Measurements from ENCODE around the gene OBSL1.

DNA sequence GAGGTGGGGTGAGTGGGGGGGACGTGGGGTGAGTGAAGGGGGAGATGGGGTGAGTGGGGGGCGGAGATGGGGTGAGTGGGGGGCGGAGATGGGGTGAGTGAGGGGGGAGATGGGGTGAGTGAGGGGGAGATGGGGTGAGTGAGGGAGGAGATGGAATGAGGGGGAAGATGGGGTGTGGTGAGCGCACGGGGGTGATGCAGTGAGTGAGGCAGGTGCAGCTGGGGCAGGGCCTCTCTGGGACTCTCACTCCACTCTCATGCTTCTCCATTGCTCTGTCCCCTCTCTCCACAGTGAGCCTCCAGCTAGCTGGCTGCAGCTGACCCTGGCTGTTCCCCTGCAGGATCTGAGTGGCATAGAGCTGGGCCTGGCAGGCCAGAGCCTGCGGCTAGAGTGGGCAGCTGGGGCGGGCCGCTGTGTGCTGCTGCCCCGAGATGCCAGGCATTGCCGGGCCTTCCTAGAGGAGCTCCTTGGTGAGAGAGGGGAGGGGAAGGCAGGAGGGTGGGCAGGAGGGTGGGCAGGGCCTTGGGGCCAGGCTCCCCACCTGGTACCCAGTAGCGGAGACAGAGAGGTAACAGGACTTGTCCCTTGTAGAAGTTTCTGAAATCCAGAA is 42.2 kb upstream of the OBSL1 start:
- TF ChIP-seq, protein P1, sequence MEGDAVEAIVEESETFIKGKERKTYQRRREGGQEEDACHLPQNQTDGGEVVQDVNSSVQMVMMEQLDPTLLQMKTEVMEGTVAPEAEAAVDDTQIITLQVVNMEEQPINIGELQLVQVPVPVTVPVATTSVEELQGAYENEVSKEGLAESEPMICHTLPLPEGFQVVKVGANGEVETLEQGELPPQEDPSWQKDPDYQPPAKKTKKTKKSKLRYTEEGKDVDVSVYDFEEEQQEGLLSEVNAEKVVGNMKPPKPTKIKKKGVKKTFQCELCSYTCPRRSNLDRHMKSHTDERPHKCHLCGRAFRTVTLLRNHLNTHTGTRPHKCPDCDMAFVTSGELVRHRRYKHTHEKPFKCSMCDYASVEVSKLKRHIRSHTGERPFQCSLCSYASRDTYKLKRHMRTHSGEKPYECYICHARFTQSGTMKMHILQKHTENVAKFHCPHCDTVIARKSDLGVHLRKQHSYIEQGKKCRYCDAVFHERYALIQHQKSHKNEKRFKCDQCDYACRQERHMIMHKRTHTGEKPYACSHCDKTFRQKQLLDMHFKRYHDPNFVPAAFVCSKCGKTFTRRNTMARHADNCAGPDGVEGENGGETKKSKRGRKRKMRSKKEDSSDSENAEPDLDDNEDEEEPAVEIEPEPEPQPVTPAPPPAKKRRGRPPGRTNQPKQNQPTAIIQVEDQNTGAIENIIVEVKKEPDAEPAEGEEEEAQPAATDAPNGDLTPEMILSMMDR (IDR thresholded peaks at IDR 0.05): no peak
- TF ChIP-seq POLR2A (IDR thresholded peaks at IDR 0.05): no peak
- TF ChIP-seq EP300 (IDR thresholded peaks at IDR 0.05): no peak

Measured in tibial nerve (tissue), 4 donors.